ENCODE measurements around the gene TSFM.

The TSFM gene

GRCh38 chr12:57745485-57745881 is 37.1 kb upstream of the TSFM start:
- no peak for DNase-seq (ENCODE audit: low read depth in 4 of 4, low spot score in 1 of 4)

GRCh38 chr12:57746025-57746424 is 36.6 kb upstream of the TSFM start:
- no peak for DNase-seq (ENCODE audit: low read depth in 4 of 4, low spot score in 1 of 4)

- no peak for DNase-seq (ENCODE audit: low read depth in 4 of 4, low spot score in 1 of 4)
Observed at GRCh38 chr12:57749061-57749460, 33.5 kb upstream of the TSFM start.

GRCh38 chr12:57750561-57751431 is 31.8 kb upstream of the TSFM start:
- DNase-seq (ENCODE audit: low read depth in 4 of 4, low spot score in 1 of 4), result no peak

GRCh38 chr12:57751432-57751787 is 31.2 kb upstream of the TSFM start:
- no peak for DNase-seq (ENCODE audit: low read depth in 4 of 4, low spot score in 1 of 4)

GRCh38 chr12:57751788-57752667 is 30.6 kb upstream of the TSFM start, which contains the start of gene CDK4:
CDK4 (minus strand) TSS chr12:57752310; CDS start chr12:57751717, 593 bp downstream.
- DNase-seq (ENCODE audit: low read depth in 4 of 4, low spot score in 1 of 4), result peak; percentile 93 to 97 (median 95)

GRCh38 chr12:57752668-57753000 is 30.0 kb upstream of the TSFM start:
- no peak for DNase-seq (ENCODE audit: low read depth in 4 of 4, low spot score in 1 of 4)

GRCh38 chr12:57753756-57754337 is 28.7 kb upstream of the TSFM start:
- DNase-seq (ENCODE audit: low read depth in 4 of 4, low spot score in 1 of 4), result no peak

- DNase-seq (ENCODE audit: low read depth in 4 of 4, low spot score in 1 of 4), result peak; percentile 55 to 88 (median 66)
Observed at GRCh38 chr12:57754411-57755193, 28.0 kb upstream of the TSFM start, which contains the start of gene MARCHF9. MARCHF9 (plus strand) TSS chr12:57755103; CDS start chr12:57755529, 426 bp downstream.

- no peak for DNase-seq (ENCODE audit: low read depth in 4 of 4, low spot score in 1 of 4)
Observed at GRCh38 chr12:57755194-57755453, 27.5 kb upstream of the TSFM start.

GRCh38 chr12:57755454-57756372 is 26.9 kb upstream of the TSFM start:
- DNase-seq (ENCODE audit: low read depth in 4 of 4, low spot score in 1 of 4), result no peak

- DNase-seq (ENCODE audit: low read depth in 4 of 4, low spot score in 1 of 4), result peak; percentile 38 to 62 (median 54)
Observed at GRCh38 chr12:57756406-57757341, 25.9 kb upstream of the TSFM start.

GRCh38 chr12:57757771-57758170 is 24.8 kb upstream of the TSFM start:
- no peak for DNase-seq (ENCODE audit: low read depth in 4 of 4, low spot score in 1 of 4)

- no peak for DNase-seq (ENCODE audit: low read depth in 4 of 4, low spot score in 1 of 4)
Observed at GRCh38 chr12:57758552-57759359, 23.8 kb upstream of the TSFM start.

- no peak for DNase-seq (ENCODE audit: low read depth in 4 of 4, low spot score in 1 of 4)
Observed at GRCh38 chr12:57759360-57759980, 23.1 kb upstream of the TSFM start.

- no peak for DNase-seq (ENCODE audit: low read depth in 4 of 4, low spot score in 1 of 4)
Observed at GRCh38 chr12:57760347-57760982, 22.1 kb upstream of the TSFM start.

GRCh38 chr12:57761391-57761998 is 21.1 kb upstream of the TSFM start:
- DNase-seq (ENCODE audit: low read depth in 4 of 4, low spot score in 1 of 4), result no peak
